HG02885 (cell line): ENCODE measurements around the gene ALDH3B1.
A peak's percentile ranks its signal among the peaks of the same experiment; 100 is the strongest.

Source experiments
- ATAC-seq: cut with Tn5 transposase; IDR thresholded peaks from one replicate; pipeline ENCODE4 v1.9.1; 2021; ENCODE audit warnings: mild to moderate bottlenecking; ENCODE audit not compliant: unreplicated experiment, poor library complexity

Gene ALDH3B1

GRCh38 chr11:67996622-67997474, 13.3 kb upstream of the ALDH3B1 start:
- no peak for ATAC-seq

DNA sequence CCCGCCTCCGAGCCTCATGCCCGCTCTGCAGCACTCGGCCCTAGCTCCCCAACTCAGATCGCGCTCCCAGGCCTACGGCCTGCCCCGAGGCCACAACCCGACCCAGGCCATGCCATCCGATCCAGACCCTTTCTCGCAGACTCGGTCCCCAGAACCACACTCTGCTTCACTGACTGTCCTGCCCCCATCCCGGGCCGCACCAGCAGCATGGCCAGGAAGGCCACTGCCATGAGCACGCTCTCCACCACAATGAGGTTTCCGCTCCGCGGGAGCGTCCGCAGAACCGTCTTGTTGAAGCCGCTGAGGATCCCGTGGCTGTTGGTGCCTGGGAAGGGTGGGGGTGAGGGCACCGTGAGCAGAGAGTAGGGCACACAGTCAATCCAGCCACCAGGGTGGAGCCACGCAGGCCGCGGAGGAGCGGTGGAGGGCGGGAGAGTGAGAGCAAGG, 12.6 kb upstream of the ALDH3B1 start:
- no peak for ATAC-seq

DNA sequence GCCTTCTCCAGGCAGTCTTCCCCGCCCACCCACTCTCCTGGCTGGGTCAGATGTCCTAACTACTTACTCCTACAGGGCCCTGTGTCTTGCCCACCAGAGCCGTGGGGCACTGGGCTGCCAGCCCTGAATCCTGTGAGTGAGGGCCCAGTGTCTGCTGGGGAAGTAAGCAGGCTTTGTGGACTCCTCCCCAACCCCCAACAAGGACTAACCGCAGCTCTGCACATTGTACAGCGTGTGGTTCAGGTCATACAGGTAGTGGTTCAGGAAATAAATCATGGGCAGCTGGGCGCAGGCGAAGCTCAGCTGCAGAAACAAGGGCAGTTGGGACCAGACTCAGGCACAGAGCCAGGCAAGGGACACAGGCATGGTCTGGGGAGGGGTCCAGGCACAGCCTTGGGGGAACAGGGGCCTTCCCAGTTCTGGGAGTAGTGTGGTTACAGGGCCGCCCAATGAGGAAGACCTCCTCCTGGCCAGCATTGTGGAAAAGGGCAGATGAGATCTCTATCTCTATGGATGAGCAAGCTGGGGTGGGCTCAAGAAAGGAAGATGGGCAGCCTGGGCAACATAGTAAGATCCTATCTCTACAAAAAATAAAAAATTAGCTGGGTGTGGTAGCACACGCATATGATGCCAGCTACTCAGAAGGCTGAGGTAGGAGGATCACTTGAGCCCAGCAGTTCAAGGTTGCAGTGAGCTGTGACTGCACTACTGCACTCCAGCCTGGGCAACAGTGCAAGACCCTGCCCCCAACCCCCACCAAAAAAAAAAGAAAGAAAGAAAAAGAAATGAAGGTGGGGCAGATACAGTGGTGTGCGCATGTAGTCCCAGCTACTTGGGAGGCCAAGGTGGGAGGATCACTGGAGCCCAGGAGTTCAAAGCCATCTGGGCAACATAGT, 11.7 kb upstream of the ALDH3B1 start:
- ATAC-seq: no peak

- no peak for ATAC-seq
Observed at GRCh38 chr11:67999201-67999629, 10.9 kb upstream of the ALDH3B1 start.

GRCh38 chr11:67999704-68000103, 10.4 kb upstream of the ALDH3B1 start:
- no peak for ATAC-seq

- peak; percentile 12 for ATAC-seq
Observed at GRCh38 chr11:68002575-68002937, 7.6 kb upstream of the ALDH3B1 start.

DNA sequence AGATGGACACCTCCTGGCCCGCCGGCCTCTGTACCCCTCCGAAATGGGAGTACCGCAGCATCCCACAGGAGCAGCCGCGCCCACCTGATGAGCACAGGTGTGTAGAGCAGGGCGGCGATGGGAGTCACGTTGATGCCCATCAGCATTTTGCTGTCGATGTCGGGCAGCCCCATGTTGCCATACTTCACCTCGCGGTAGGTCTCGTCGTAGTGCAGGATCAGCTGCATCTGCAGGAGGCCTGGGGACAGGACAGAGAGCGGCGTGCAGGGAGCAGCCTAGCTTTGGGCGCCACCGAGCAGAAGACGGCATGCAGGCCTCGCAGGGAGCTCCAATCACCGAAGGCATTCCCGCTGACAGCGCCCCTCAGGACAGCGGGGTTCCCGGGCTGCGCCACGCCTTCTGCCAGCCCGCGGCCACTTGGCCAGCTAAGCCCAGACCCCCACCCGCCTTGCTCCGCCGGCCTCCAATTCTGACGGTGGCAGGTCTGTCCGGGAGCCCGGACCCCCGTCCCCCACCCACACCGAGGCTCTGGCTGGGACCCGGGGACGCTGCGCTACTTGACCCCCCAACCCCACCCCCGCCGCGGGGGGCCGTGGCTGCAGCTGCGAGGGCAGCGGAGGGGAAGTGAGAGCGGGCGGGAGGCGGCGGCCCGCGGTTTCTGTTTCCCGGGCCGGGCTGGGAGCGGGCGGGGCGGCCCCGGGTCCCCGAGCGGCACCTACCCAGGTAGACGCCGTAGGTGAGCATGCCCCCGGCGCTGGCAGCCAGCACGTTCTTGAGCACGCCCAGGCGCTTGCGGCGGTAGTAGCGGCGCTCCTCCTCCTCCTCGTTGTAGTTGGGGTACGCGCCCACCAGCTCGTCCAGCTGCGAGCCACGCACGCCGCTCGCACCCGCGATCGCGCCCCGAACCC, 6.9 kb upstream of the ALDH3B1 start:
- ATAC-seq: peak; percentile 44

- peak; percentile 67 for ATAC-seq
Observed at GRCh38 chr11:68003846-68004550, 6.1 kb upstream of the ALDH3B1 start, which contains the start of gene UNC93B1. UNC93B1 (minus strand) TSS chr11:68004097; CDS start chr11:68004043, 54 bp downstream.

DNA sequence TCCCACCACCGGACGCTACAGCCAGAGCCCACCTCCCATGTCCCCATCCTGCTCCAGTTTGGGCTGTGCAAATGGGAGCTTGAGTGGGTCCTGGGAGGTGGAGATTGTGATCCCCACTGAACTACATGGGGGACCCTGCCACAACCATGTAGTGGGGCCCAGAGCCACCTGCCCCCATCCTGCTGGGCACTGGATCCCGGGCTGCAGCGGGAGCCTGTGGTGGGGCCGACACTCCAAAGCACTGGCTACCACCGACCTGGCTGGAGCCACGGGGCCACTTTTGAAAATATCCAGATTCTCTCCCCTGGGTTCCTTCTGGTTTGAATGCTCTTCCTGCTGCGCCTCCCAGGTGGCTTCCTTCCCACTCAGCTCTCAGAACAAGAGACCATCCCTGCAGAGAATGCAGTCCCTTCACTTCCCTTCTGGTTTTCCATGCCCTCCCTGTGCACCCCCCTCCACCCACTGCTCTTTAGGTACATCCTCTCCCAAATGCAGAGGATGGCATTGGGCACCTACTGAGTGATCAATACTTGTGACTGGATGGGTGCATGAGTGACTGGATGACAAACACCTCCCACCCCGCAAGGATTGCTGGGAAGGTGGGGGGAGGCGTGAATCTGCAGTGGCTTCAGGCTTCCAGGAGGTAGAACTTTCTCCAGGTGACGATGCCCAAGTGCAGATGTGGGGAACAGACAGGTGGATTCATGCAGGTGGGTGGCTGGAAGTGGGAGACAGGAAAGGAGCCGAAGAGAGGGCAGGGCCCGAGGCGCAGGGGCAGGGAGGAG, 5.4 kb upstream of the ALDH3B1 start:
- no peak for ATAC-seq

DNA sequence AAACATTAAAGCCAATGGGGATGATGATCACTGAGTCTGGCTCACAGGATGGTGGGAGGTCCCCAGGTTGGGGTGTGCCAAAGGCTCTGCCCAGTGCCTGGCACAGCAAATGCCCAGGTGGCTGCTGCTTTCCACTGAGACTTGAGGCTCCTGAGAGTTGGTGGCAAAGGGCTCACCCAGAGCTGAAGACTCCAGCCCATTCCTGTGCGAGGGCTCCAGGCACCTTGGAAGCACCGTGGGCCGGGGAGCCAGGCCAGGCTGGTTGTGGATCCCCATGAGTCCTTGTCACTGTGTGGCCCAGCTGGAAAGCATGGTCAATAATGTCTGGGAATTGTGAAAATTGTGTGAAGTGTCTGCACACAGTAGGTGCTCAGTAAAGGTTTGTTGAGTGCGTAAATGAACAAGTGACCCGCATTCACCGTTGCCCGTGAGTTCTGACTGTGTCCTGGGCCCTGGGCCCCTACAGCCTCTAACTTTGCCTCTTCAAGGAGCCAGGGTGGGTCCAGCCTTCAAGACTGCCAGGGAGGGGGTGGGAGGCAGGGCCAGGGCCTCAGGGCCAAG, 3.4 kb upstream of the ALDH3B1 start:
- ATAC-seq: no peak

DNA sequence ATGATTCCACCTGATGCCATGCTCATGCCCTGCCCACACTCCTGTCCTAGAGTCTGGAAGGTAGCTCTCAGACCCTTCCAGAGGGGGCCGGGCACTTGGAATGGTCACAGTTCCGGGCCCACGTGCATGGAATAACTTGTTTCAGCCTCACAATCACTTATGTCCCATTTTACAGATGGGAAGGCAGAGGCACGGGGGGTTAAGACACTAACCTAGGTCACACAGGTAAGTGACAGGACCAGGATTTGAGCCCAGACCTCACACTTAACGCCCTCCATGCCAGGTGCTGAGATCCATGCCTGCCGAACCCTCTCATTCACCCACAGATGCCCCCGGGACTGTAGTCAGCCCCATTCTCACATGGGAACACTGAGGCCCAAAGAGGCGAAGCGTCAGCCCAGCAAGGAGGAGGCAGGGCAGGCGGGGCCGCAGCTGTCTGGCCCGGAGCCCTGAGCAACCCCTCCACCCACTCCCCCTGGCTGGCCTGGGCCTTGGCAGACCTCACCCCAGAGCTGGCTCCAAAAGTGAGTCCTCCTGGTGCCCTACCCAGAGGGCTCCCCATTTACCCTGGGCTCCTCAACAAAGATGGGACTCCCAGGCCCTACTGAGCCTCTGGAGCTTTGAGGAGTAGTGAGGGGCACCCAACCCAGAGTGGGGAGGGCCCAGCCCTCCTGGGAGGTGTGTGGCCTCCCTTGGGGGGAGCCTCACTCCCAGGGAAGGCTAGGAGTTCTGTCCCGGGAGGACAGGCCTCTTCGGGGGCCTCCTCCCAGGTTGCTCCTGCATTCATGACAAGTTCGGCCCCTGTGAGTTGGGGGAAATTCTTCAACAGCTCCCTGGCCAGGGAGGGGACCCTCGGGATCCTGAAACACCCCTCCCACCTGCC, 2.4 kb upstream of the ALDH3B1 start:
- ATAC-seq: no peak

DNA sequence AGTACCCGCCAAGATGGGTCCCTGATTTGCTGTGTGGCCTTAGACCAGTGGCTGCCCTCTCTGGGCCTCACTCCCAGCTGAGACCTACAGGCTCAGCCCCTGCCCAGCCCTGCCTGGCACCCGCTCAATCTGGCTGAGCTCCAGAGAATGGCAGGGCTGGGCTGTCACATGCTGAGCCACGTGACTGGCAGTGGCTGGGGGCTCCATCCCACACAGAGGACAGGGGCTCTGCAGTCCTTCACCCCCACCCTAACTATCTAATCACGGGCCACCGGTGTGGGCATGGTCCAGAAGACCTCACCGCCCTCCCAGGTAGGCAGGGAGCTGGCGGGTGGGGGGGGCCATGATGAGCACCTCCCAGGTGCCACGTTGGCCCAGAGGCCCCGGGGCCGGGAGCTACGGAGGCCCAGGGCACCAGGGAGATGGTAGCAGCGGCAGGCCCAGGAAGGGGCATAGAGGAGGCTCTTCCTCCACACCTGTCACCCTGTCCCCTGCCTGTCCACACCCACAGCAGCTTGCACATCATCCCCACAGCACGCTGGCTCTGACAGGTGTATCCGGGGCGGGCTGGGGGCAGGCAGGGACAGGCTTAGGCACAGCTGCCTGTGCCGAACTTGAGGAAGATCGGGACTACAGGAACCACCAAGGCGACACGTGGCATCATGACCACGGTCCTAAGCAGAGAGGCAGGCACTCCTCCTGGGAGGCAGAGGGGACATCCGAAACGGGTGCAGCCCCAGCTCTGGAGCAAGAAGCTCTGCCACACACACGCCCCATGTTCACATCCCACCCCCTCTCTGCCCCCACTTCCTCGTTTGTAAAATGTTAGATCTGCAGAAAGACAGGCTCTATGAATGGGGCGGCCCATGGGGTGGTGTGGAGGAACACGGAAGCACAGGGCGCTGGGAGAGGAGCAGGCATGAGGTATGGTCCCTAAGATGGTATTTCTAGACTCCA, 1.5 kb upstream of the ALDH3B1 start:
- ATAC-seq: no peak

DNA sequence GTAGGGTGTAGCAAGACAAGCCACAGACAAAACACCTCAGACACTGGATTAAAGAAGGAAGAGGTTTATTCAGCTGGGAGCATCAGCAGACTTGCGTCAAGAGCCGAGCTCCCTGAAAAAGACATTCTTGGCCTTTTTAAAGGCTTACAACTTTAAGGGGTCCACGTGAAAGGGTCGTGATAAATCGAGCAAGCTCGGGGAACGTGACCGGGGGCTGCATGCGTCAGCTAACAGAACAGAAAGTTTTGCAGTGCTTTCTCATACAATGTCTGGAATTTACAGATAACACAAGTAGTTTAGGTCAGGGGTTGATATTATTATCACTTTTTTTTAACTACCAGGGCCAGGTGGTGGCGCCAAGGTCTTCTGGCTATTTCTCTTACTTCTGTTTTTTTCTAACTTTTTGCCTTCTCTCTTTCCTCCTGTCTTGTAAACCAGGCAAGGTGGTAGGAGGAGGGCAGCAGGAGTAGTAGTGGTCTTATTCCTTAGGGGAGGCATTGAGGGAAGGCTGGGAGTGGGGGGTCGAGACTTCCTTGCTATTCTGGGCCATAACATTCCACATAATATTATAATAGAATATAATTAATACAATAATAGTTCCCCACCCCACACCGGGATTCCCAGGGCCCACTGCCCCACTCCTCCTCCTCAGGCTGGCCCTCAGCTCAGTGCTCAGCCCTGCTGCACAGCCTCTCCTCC, 587 bp upstream of the ALDH3B1 start:
- ATAC-seq: no peak

DNA sequence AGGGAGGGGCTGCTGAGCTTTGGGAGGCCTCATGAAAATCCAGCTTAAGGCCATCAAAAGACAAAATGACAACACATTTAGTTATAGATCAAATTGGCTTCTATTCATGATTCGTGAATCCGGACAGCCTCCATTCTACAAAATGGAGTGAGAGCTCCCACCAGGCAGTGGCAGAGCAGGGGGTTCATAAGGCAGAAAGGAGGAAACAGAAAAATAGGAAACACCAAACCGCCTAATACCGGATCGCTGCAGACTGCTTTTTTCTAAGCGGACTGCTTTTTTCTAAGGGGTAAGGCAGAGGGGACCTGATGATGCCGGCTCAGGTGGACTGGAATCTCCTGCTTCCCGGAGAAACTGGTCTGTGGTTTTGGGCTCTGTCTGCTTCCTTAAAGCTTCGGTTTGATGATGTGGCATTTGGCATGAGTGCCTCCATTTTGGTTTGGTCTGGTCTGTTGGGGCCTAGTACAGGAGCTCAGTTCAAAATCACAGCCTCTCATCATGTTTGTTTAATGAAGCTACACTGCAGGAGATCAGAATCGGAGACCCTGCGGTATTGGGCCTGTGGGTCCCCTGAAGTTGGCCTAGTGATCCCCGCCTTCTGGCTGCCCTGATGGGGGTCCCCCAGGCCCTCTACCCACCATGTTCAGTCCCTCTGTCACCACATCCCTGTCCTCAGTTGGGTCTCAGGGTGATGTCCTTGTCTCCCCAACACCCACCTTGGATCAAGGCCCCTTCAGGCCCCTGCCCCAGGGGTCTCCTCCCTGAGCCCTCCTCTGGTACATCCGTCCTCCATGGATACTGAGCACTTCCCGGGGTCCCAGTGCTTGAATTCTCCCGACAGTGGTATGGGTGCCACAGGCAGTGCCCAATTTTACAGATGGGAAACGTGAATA, 1.2 kb downstream of the ALDH3B1 start:
- ATAC-seq: no peak
